HG02763 (cell line): ENCODE data around the gene MNDA.
"Not testable (repeated sequence)": the region's sequence is repeated elsewhere in the genome, so short reads cannot be mapped to it uniquely, and the experiment has no call there.

ENCODE experiments used
- ATAC-seq: cut with Tn5 transposase; IDR thresholded peaks from one replicate; pipeline ENCODE4 v1.9.1; 2021; ENCODE audit warnings: mild to moderate bottlenecking, moderate library complexity; ENCODE audit not compliant: unreplicated experiment

Gene MNDA

GRCh38 chr1:158836038-158836437 lies 4.9 kb downstream of the MNDA start:
- ATAC-seq, result no peak

GRCh38 chr1:158838660-158839059 lies 7.5 kb downstream of the MNDA start:
- ATAC-seq, result no peak

- ATAC-seq, result no peak
Observed at GRCh38 chr1:158839566-158839965, 8.4 kb downstream of the MNDA start.

- no peak for ATAC-seq
Observed at GRCh38 chr1:158840236-158840635, 9.1 kb downstream of the MNDA start.

- ATAC-seq, result no peak
Observed at GRCh38 chr1:158864595-158864994, 33.4 kb downstream of the MNDA start.

GRCh38 chr1:158870438-158870837 lies 39.3 kb downstream of the MNDA start:
- ATAC-seq, result not testable (repeated sequence)

GRCh38 chr1:158873141-158873540 lies 42.0 kb downstream of the MNDA start:
- ATAC-seq, result no peak

GRCh38 chr1:158893654-158894053 lies 62.5 kb downstream of the MNDA start:
- ATAC-seq, result no peak

- ATAC-seq, result no peak
Observed at GRCh38 chr1:158898722-158899121, 67.6 kb downstream of the MNDA start.
